DND-41 (cell line): ENCODE results near the gene SEMA6B.

Experiments used
- ATAC-seq: fragments of 200-7000 bp; cut with Tn5 transposase; 3 replicates; pipeline ENCODE4 v1.9.1; 2021; ENCODE audit warnings: low read depth; ENCODE audit not compliant: insufficient read depth
- DNase-seq: peaks from one replicate; pipeline ENCODE4 v3.0.0-alpha.2; 2020
- H2AFZ ChIP-seq: 2 replicates; pipeline ENCODE4 v1.6.0; 2012; ENCODE audit warnings: low read depth, low read length
- H3K27ac ChIP-seq: 2 replicates; pipeline ENCODE4 v1.5.1; 2012; ENCODE audit warnings: low read length, inconsistent platforms
- H3K27me3 ChIP-seq: fragments of 200-600 bp; sonication (generic); 2 replicates; pipeline ENCODE4 v1.6.0; 2012; ENCODE audit warnings: low read length, mild to moderate bottlenecking, inconsistent platforms; ENCODE audit not compliant: insufficient read depth, poor library complexity
- H3K36me3 ChIP-seq: 2 replicates; pipeline ENCODE4 v1.5.1; 2012; ENCODE audit warnings: low read length, inconsistent platforms; ENCODE audit not compliant: insufficient read depth
- H3K4me1 ChIP-seq: 2 replicates; pipeline ENCODE4 v1.5.1; 2012; ENCODE audit warnings: mild to moderate bottlenecking, low read length; ENCODE audit not compliant: insufficient read depth
- H3K4me2 ChIP-seq: 2 replicates; pipeline ENCODE4 v1.6.0; 2012; ENCODE audit warnings: mild to moderate bottlenecking, moderate library complexity, low read length, inconsistent platforms; ENCODE audit not compliant: insufficient read depth
- H3K4me3 ChIP-seq, 2 experiments: fragments of 200-600 bp in 1 of 2; shearing (Covaris generic) in 1 of 2; 2 replicates each; pipeline ENCODE4 v1.5.1; 2012 to 2016; ENCODE audit warnings: inconsistent platforms in 2 of 2, low read length in 2 of 2, mild to moderate bottlenecking in 2 of 2, low read depth in 1 of 2, moderate library complexity in 1 of 2
- H3K79me2 ChIP-seq: 2 replicates; pipeline ENCODE4 v1.6.0; 2012; ENCODE audit warnings: low read length, inconsistent platforms; ENCODE audit not compliant: insufficient read depth
- H3K9ac ChIP-seq: 2 replicates; pipeline ENCODE4 v1.6.0; 2012; ENCODE audit warnings: low read depth, mild to moderate bottlenecking, inconsistent platforms, low read length, moderate library complexity
- H3K9me3 ChIP-seq: 2 replicates; pipeline ENCODE4 v1.5.1; 2012; ENCODE audit warnings: low read length, moderate library complexity, mild to moderate bottlenecking, inconsistent platforms; ENCODE audit not compliant: insufficient read depth, severe bottlenecking
- H4K20me1 ChIP-seq: 2 replicates; pipeline ENCODE4 v1.6.0; 2012; ENCODE audit warnings: low read length; ENCODE audit not compliant: insufficient read depth
- CTCF ChIP-seq: IDR thresholded peaks from 2 replicates; pipeline ENCODE4 v1.5.1; 2012; ENCODE audit warnings: borderline replicate concordance, low read length, moderate library complexity, mild to moderate bottlenecking; ENCODE audit not compliant: poor library complexity, severe bottlenecking; ENCODE audit errors: extremely low read depth
- EZH2 ChIP-seq: IDR thresholded peaks from 3 replicates; pipeline ENCODE4 v1.6.1; 2012; ENCODE audit warnings: borderline replicate concordance, low read depth, mild to moderate bottlenecking, moderate library complexity, low read length, inconsistent platforms; ENCODE audit not compliant: severe bottlenecking

SEMA6B gene

GRCh38 chr19:4507804-4508203 lies 51.7 kb downstream of the SEMA6B start:
- Histone ChIP-seq H2AFZ (no peak overlapping the region), H3K79me2 (no peaks in the 10 kb centered on the region), H3K4me2 (no peak overlapping the region), H4K20me1 (no peaks in the 10 kb centered on the region), H3K36me3 (peaks cover 33% of the 10 kb centered on the region), H3K9me3 (no peaks in the 10 kb centered on the region), H3K27ac (no peak overlapping the region), H3K4me3 (no peak overlapping the region), H3K27me3 (no peaks in the 10 kb centered on the region), H3K4me1 (no peaks in the 10 kb centered on the region), H3K9ac (no peak overlapping the region)
- DNase-seq (no peak), ATAC-seq (no peak)
- no peak for TF ChIP-seq CTCF
- no peak for TF ChIP-seq EZH2

GRCh38 chr19:4507150-4507452 lies 52.4 kb downstream of the SEMA6B start:
- no peaks in the 10 kb centered on the region for H3K27me3 ChIP-seq
- no peak overlapping the region for H3K4me3 ChIP-seq
- H3K9ac ChIP-seq: no peak overlapping the region
- H3K4me1 ChIP-seq: no peaks in the 10 kb centered on the region
- H3K79me2 ChIP-seq: no peaks in the 10 kb centered on the region
- DNase-seq: no peak
- TF ChIP-seq CTCF (no peak), EZH2 (no peak)
- H2AFZ ChIP-seq: no peak overlapping the region
- no peaks in the 10 kb centered on the region for H4K20me1 ChIP-seq
- no peaks in the 10 kb centered on the region for H3K9me3 ChIP-seq
- no peak overlapping the region for H3K4me2 ChIP-seq
- no peak for ATAC-seq
- H3K36me3 ChIP-seq: peaks cover 40% of the 10 kb centered on the region
- no peak overlapping the region for H3K27ac ChIP-seq

- TF ChIP-seq EZH2 (no peak), CTCF (no peak)
- ATAC-seq (0 out of 3 replicates have a peak, but pooled peaks have one; percentile 16), DNase-seq (no peak)
- H3K27ac ChIP-seq: no peak overlapping the region
- no peak overlapping the region for H3K4me3 ChIP-seq
- no peaks in the 10 kb centered on the region for H3K27me3 ChIP-seq
- peaks cover 44% of the 10 kb centered on the region for H3K36me3 ChIP-seq
- no peak overlapping the region for H2AFZ ChIP-seq
- H3K9me3 ChIP-seq: no peaks in the 10 kb centered on the region
- H3K79me2 ChIP-seq: no peaks in the 10 kb centered on the region
- H3K9ac ChIP-seq: no peak overlapping the region
- no peak overlapping the region for H3K4me2 ChIP-seq
- no peaks in the 10 kb centered on the region for H3K4me1 ChIP-seq
- 0 out of 2 replicates have a peak, but pooled peaks cover 2% of the 10 kb centered on the region for H4K20me1 ChIP-seq
These were observed 52.9 kb downstream of the SEMA6B start for GRCh38 chr19:4506449-4507149.
